Activated CD8-positive, alpha-beta memory T cell treated with anti-CD3 and anti-CD28 coated beads, Interleukin-2, amount 50 U/mL, for 48 hours (primary cell): ENCODE data around the gene CCDC30.

Experiments used
- DNase-seq: peaks from one replicate; pipeline ENCODE4 v3.0.0-alpha.2; 2020

The CCDC30 gene

DNA sequence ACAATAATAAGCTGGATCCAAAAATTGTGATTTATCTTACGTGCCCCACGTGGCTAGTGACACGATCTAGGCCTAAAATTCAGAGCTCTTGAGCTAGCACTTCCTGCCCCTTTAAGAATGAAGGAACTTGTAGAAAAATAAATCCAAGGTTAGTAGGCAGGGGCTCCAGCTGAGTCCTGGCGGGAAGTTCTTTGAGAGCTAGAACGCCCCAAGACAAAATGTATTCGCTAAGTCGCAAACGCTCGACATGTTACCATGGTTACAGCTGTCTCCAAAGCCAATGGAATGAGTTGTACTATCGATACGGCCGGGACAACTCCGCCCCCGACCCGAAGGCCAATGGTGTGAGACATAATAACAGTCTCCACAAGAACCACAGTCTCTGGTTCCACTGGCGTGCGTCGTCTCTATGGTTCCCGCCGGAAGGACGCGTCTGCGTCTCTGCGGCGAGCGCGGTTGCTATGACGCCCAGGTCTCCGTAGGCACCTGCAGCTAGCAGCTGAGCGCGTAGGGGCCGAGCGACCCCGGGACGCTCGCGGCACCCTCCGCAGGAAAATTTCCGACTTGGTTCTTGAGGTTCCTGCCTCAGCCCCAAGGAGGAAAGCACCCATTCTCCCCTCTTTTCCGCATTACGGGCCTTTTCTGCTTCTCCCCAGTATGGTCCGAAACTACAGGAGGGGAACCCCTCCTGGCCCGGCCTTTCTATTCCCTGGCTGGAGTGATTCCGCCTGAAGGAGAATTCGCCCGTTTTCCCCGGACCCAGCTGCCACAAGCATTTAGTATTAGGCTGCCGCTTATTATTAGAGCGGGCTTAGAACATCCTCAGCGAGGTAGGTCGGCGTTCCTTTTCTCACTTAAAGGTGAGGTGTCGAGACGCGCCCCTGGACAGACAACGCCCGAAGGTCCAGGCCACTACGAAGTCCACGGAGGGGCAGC lies at the start of gene CCDC30:
Gene CCDC30, plus strand, starts transcription at position 459 of the 936 bp plus-strand sequence. CDS start 17,266 bp downstream, outside the sequence.
- peak; percentile 93 for DNase-seq

DNA sequence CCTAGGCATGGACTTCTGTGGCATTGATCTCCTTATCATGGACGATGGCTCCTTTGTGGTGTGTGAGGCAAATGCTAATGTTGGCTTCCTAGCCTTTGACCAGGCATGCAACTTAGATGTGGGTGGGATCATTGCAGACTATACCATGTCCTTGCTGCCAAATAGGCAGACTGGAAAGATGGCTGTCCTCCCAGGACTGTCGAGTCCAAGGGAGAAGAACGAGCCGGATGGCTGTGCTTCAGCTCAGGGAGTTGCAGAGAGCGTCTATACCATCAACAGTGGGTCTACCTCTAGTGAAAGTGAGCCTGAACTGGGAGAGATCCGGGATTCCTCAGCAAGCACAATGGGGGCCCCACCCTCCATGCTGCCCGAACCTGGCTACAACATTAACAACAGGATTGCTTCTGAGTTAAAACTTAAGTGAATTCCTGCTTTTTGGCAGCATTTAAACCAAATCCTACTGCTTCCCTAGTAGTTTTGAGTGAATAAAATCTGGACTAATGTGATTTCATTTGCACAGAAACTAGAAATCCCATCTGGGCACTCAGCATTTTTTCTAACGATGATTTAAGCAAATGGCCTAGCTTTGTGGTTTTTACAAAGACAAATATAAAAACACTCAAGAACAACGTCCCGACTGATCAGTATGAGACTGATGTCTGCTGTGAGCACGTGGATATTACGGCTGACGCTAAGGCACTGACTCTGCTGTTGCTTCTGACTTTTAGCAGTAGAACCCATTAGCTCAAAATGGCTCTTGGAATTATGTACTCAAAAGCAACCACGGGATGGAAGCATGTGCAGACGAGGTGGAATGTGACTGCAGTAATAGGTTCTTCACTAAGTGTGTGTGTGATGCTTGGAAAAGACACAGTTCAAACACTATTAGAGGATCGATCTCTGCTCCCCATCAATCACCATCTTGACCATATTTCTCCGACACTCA lies 48.3 kb upstream of the CCDC30 start:
- no peak for DNase-seq

DNA sequence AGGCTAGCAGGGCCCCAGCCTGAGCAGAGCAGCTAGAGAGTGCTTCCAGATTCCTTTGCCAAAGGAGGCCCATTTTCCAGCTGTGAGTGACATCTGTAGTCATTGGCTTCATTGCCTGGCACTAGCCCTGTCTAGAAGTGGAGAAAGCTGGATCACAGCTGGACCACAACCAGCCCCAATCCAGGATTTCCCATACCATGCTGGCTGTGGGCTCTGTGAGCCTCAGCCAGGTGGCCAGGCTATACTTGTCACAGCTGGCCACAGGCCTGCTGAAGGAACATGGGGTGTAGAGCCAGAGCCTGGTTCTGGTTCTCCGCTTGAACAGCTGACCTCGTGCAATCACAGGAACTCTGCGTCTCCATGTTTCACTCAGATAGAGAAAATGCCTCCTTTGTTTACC lies 45.9 kb upstream of the CCDC30 start:
- DNase-seq, result no peak

DNA sequence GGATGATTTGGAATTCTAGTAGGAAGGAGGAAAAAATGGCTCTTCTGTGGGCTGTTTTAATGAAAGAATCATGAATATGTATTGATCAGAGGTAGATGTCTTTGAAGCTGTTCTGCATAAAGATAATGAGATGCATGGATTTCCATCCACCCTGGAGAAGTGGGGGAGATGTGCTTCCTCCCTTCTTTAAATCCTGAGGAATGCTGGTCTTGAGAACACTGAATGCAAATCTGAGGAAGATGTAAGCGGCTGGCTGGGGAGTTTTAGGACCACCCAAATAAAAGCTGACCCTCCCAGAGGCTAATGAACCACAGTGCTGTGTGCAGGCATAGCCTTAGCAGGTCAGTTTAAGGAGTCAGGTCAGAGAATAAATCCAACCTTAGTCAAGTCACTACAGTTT lies 44.6 kb upstream of the CCDC30 start:
- DNase-seq, result no peak

DNA sequence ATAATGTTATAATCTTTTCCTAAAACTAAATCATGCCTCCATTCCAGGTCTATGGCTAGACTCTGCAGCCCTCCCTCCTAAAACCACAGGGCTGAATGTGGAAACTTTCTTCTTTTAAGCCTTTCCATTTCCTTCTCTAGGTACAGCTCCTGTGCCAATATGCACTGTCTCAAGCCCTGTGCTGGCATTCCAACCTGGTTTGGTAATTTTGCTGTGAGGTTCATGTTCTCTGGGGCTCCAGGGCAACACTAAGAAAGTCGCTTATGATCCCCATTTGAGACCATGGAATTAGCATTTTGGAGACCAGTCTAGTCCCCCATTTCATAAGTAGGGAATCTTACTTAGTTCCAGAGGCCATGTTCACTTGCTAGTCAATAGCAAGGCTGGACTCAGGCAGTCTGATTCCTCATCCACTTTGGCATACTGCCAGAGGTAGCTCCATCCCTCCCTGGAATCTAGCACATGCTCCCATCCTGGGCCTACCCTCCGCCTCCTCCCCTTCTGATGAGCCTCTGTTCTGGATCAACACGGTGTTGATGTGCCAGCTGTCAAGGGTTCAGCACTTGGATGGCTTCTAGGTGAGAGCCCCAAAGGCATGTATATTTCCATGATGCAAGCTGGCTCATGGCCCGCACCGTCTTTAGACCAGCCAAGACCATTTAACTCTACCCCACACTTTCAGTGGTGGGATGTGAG lies 43.8 kb upstream of the CCDC30 start:
- no peak for DNase-seq

DNA sequence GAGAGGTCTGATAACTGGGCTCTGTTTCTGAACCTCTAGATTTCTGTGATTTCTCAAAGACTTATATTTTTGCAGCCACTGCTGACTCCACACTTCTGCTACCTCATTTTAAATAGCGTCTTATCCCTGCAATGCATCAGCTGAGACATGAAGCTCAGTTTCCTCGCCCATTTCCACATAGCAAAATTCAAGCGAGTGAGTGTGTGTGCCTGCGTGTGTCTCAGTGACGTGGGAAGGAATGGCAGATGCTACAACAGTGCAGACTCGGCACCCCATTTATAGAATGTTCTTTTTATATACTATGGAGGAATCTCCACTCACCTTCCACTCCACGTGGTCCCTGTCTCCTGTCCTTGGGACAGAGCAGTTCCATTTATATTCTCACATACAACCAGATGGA lies 43.0 kb upstream of the CCDC30 start:
- no peak for DNase-seq

DNA sequence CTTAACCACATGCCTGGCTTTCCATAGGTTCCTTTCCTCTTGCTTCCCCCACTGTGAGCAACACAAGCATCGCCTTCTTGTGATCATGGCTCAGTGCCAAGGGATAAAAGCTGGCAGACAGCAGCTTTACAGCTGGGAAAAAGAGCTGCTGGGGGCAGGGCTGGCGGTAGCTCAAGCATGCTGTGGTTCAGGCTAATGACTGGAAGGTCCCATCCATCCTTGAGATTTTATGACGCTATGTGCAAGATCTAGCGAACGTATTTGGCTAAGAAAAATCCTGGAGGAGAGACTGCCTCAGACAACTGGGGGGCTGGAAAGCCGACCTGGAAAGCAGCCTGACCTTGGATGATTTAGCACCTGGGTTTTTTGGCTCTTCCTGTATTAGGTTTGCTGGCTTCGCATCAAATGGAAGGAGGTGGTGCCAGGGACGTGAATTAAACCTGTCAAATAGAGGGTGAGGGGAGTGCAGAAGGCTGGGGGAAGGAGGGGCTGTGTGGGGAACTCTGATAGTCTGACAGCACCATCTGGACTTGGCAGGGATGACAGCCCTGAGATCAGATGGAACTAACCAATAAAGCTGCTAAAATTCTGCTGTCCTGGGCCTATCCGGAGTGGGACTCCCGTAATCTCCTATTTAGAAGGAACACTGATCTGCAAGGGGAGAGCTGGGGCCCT lies 42.0 kb upstream of the CCDC30 start:
- DNase-seq, result no peak

DNA sequence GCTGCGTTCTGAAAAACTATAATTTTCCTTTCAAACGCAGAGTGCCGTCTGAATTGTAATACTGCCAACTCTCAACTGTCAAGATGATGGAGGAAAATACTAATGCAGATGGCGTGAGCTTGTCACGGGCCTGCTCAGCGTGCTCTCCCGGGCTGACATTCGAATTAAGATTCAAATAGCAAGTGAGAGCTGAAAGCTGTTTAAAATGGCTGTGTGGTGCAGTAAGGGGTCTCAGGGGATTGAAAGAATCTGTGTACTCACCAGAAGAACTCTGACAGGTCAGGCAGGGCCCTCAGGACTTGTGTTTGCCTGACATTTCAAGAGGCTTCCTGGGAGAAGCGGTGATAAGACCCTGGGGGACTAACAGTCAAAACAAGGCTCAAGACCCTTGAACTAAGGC lies 40.3 kb upstream of the CCDC30 start:
- DNase-seq, result no peak

DNA sequence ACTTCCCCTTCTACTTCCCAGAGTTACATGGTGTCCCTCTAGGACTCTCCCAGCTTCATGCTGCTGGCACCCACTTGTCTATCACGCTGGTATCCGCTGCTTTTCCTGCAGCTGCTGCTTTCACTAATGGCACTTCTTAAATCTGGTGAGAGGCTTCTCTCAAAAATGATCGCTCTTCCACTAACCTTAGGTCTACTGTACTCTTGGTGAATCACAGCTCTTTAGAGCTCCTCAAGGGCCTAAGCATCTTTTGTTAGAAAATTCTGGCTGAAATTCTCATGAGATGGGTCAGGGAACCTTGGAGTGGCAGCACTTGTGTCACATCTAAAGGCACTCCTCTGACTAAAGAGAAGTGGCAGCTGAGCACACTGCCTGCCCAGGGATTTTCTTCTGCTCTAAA lies 39.4 kb upstream of the CCDC30 start:
- no peak for DNase-seq

DNA sequence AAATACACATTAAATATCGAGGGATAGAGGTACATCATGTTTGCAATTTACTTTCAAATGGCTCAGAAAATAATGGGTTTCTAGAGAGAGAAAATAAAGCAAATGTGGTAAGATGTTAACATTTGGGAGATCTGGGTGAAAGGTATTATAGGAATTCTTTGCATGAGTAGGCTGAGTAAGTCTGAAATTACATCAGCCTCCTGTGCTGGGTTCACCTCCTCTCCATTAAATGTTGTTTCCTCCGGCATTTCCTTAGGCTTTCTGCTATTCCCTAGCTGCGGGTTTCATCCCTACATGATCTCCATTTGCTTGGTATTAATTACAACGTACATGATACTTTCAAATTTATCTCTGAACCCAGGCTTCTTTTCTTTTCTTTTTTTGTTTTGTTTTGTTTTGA lies 38.9 kb upstream of the CCDC30 start:
- no peak for DNase-seq

DNA sequence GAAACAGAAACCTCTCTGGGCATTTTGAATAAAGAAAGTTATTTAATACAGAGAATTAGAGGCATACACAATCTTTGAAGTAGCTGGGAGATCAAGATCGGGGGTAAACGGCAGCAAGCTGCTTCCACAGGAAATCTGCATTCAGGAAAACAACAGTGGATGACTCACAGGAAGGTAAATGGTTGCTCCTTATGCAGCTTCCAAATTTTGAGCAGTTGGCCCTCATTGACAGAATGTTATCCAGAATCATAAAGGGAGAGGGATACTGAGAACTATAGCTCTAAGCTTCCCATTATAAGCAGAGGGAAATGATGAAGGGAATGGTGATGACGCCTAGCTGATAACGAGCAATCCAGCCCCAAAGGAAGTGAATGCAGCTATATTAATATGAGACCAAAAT lies 35.8 kb upstream of the CCDC30 start:
- DNase-seq, result no peak

DNA sequence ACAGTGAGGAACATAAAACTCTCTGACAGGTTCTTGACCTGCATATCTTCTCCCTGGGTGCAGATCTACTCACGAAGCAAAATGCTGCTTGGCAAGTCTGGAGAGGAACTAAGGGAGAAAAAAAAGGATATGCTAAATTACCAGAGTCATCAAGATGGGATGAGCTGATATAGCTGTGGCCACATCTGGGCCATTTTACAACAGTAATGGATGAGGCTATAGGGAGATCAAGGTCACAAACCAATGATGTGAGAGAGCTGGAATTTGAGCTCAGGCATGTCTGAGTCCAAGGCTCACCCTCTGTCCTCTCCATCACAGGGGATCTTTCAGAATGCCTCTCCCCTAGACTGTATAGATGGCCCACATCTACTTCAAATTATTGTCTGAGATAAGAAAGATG lies 33.5 kb upstream of the CCDC30 start:
- no peak for DNase-seq

DNA sequence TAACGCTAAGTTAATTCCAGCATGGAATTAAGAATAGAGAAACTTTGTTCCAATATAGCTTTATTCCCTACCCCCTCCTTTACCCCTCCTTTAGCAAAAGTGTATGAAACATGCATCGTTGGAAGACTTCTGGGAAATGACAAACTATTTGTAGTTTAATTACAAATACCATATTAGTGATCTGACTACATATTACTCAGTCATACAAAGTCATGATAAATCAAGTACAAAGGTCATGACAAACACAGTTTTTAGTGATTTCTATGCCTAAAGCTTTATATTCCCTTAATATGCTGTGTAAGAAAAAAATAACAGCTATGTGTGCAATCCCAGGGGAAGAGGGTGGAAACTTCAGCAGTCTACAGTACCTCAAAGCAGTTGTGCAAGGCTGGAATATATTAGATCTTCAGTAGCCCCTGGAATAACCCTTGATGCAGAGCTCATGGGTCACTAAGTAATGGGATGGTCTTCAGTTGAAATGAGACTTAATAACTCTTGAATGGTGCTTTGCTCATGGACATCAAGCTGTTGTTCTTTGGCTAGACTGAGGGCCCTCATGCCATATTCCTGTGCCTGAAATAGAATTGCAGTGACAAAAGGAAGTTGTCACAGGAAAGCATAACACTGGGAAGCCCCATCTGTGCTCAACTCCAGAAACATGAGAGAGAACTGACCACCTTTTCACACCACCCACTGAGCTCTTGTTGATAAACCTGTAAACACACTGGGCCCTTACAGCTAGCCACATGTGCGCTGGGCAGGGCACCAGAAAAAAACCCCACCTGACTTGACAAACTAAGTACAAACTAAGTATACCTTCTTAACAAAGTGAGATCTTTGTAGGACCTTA lies 32.6 kb upstream of the CCDC30 start:
- DNase-seq, result no peak

DNA sequence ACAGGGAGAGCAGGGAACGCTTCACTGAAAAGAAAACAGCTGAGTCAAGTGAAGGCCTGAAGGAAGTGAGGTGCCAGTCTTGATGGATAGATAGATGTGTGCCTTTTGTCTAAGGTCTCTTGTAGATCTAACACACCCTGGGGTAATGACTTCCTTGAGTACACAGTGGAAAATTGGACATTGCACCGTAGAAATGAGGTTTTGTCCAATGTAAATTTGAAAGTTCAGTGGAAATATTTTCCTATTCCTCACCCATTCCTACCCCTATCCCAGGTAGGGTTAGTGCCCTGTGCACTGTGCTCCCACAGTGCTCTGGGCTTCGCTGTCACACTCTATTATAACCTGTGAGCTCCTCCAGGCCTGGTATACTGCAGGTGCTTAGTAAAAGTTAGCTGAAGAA lies 31.6 kb upstream of the CCDC30 start:
- DNase-seq, result no peak

DNA sequence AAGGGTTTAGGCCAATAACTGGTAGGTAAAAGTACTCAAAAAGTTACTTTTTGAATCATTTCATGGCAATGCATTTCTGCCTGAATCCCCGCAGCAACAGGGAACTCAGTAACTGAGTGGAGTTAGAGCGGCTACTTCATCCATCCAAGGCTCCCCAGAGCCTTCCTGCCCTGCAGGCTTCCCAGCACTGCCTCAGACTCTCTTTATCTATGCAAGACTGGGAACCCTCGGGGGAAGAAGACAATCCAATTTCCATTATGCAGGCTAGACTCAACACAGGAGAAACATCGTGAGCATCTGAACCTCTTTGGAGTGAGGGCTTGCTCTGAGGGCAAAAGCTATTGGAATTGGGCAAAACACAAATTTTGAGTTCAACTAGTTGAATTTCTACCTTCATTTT lies 30.4 kb upstream of the CCDC30 start:
- no peak for DNase-seq

DNA sequence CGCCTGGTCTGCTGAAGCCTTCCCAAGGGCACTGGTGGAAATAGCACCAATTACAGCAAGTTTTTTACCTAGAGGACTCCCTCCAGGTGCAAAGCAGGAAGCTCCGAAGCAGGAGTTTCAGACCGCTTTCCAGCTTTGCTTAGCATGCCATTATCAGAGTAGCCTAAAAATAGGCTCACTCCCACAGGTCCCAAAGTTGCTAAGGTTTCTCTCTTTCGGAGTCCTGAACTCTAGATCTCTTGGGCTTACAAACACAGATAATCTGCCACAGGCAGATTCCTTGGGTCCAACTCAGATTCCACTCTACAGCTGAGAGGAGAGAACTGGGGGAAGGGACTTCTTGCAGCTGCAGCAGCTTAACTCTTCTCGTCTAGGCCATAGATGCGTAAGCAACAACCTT lies 29.7 kb upstream of the CCDC30 start:
- DNase-seq, result no peak

DNA sequence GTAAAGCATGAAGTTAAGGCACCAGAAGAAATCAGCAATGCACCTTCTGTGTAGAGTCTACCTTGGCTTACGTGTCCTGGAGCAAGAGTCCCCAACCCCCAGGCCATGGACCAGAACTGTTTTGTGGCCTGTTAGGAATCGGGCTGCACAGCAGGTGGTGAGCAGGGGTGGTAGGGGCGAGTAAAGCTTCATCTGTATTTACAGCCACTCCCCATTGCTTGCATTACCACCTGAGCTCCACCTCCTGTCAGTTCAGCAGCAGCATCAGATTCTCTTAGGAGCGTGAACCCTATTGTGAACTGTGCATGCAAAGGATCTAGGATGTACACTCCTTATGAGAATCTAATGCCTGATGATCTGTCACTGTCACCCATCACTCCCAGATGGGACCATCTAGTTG lies 28.7 kb upstream of the CCDC30 start:
- no peak for DNase-seq

DNA sequence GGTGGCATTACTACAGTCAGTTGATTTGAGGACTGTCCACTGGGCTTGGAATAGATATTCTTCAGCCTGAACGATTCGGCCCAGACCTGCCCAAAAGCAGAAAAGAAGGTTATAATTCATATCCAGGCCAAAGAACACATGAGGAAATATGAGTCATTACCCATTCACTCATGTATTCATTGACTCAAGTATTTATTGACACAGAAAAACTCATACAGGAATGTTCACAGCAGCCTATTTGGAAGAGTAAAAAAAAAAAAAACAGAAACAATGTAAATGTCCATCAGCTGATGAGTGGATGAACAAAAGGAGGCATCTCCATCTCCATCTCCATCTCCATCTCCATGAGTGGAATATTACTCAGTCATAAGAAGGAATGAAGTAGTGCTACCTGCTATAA lies 23.1 kb upstream of the CCDC30 start:
- DNase-seq, result no peak

DNA sequence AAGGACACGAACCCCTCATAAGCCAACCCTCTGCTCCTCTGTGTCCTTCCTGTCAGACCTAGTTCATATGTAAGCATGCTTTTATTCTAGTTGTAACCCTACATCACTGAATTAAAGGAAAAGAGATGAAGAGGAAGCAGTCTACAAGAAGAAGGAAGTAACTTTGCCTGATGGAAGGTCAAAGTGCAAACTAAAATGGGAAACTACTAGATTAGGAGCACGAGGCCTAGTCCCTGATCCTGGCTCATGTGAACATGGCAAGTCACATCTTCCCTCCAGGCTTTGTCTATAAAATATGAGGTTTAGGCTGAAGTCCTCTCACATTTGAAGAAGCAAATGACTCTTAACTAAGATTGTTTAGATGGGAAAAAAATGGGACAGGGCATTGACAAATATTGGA lies 20.4 kb upstream of the CCDC30 start:
- DNase-seq, result no peak

DNA sequence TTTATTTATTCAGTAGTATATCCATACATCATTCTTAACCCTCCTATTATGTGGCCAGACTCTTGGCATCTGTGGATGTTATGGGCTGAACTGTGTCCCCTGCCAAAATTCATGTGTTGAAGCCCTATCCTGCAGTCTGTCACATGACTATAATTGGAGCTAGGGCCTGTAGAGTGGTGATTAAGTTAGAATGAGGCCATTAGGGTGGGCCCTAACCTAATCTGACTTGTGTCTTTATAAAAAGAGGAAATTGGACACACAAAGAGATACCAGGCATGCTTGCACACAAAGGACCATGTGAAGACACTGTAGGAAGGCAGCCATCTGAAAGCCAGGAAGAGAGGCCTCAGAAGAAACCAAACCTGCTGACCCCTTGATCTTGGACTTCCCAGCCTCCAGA lies 13.8 kb upstream of the CCDC30 start:
- DNase-seq, result no peak

DNA sequence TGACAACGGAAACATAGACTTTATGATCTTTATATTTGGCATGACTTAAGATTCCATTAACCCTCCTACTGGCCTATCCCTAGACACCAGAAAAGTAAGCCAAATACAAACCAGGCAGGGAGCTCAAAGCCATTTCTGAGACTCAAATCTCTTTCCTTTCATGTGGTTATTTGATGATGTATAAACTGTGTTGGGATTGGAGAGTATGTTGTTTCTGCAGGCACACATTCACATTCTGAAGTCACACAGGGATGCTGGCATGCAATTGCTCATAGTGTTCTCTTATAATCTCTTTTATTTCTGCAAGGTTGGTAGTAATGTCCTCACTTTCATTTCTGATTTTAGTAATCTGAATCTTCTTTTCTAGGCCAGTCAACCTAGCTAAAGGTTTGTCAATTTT lies 13.0 kb upstream of the CCDC30 start:
- DNase-seq, result no peak

DNA sequence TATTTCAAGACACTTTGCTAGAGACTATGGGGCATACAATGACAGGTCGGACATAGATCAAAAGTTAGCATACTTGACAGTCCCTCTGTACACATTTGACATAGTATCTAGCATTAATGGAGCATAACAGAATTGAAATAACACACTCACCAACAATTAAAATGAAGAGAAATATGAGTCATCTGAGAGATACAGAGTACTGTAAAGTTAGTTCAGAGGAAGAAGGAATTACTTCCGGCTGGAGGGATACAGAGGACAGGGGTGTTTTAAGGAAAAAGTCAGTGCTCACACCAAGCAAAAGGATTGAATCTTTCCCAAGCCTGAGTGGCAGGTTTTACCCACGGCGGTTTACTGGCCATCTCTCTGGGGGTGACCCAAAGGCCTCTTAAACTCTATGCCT lies 9.7 kb upstream of the CCDC30 start:
- no peak for DNase-seq
